Activated T-cell treated with anti-CD3 and anti-CD28 coated beads for 24 hours (primary cell): ENCODE data around the gene MEGF11.

Experiments used
- DNase-seq: peaks from one replicate; pipeline ENCODE4 v3.0.0-alpha.2; 2020; ENCODE audit warnings: low read depth

MEGF11 gene

DNA sequence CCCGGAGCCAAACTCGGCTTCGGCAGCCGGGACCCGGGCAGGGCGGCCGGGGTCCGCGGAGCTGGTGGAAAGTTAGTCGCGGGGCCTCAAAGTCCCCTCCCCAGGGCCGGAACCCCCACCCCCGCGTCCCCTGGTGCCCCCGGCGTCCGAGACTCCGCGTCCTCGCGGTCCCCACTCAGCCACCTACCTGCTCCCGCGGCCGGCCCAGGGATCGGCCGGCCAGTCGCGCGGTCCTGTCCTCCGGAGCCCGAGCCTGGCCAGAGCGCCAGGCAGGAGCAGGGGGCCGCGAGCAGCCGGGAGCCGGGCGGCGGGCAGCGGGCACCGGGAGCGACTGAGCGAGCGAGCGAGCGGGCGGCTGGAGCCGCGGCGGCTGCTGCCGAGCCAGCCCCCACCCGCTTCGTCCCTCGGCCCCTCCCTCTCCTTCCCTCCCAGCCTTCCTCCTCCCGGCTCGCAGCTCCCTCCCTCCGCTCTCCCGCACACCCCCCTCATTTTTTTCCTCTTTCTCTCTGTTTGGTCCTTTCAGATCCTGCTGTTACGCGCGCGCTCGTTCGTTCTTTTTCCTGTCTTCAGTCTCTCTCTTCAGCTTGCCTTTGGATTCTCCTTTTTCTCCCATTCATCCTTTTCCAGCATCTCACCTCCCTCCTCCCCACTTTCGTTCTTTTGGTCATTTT is at the start of gene MEGF11:
TSS of gene MEGF11 (minus strand) at position 333 of the 671 bp plus-strand sequence. CDS start 125,347 bp downstream, outside the sequence.
- no peak for DNase-seq

DNA sequence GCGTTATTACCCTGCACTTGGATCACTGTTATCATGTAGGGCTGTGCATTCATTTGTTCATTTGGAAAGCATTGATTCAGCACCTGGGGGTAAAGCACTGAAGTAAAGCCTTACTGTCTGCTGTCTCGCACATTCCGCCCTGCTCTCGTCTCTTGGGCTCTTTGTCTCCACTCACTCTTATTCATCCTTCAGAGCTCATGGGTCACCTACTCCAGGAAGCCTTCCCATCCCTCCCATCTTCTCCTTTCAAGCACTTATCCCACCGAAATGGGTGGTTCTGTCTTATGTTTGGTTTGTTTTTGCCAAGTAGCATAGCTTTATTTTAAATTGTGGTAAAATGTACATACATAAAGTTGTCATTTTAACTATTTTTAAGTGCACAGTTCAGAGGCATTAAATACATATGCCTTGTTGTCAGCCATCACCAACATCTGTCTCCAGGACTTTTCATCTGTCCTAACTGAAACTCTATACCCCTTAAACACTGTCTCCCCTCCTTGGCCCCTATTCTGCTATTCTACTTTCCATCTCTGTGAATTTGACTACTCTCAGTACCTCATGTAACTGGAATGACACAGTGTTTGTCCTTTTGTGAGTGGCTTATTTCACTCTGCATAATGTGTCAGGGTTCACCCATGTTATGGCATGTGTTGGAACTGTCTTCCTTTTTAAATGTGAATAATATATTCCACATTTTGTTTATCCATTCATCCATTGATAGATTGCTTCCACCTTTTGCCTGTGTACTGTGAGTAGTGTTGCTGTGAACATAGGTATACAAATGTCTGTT is 49.1 kb upstream of the MEGF11 start:
- DNase-seq, result no peak

DNA sequence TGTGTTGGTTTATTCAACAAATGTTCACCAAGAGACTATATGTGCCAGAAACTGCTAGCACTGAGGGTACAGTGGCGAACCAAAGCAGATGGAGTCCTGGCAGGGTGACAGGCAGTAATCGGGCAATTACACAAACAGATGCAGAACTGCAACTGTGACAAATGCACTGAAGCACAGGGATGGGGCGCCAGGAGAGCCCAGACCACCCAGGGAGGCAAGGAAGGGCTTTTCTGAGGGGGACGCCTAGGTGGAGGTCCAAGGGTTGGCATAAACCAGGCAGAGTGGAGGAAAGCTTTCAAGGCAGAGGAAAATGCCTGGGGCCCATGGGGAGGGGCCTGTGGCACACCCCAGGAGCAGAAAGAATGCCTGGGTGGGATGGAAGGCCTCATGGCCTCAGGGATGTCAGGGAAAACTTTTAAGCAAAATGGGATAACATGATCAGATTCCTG is 45.3 kb upstream of the MEGF11 start:
- DNase-seq, result no peak

DNA sequence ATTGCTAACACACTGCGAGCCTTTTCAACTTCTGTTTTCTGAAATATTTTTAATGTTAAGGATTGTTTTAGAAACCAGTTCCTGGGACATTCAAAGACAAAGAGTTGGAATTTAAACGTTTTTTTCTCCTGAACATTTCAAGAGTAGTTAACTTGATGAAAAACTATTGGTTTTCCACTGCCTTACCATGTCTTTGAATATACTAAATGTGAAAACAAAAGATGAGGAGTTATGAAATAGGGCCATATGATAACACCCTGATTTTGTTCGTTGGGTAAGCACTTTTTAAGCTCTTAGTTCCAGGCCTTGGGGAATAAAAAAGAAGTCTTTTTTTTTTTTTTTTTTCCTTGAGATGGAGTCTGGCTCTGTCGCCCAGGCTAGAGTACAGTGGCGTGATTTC is 42.6 kb upstream of the MEGF11 start:
- no peak for DNase-seq

DNA sequence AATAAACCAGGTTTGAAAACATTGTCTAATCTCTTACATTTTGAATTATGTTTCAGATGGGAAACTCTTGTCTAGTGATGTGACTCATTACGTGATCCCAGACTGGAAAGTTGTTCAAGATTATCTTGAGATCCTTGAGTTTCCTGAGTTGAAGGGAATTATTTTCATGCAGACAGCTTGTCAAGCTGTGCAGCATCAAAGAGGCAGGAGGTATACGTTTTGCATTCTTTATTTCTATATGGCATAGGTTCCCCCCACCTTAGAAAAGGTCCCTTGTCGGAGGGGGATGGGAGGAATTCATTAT is 41.3 kb upstream of the MEGF11 start:
- DNase-seq, result no peak

DNA sequence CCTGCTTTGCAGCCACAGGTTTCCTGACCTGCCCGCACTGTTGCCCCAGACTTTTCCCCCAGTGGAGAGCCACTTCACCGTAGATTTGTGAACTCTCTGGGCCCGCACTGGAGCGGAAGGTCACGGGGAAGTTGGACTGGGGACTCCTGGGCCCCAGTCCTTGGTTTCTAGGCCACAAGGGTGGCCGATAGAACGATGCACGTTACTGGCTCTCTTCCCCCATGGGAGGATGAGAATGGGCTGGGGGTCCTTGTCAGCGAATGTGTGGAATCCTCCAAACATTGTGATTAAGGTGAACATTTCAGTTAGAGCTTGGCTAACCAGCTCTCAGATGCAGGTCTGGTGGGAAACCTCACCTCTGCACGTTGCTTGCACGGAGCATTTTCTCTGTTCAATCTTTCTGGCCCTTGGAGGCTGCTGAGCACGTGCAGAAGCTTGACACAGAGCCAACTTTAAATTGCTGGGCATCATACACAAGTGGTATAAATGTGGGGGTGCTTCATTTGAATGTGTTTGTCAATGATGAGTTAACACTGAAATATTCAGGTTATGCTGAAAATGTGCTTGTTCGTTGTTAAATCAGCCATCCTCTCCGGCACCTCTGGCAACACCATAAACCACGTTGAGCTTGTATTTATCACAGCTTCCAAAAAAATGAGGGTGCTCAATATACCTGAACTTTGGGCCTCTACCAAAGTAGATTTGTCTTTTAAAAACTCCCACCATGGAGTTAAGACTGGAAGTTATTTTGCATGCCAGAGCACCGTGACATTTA is 40.8 kb upstream of the MEGF11 start:
- DNase-seq, result no peak

DNA sequence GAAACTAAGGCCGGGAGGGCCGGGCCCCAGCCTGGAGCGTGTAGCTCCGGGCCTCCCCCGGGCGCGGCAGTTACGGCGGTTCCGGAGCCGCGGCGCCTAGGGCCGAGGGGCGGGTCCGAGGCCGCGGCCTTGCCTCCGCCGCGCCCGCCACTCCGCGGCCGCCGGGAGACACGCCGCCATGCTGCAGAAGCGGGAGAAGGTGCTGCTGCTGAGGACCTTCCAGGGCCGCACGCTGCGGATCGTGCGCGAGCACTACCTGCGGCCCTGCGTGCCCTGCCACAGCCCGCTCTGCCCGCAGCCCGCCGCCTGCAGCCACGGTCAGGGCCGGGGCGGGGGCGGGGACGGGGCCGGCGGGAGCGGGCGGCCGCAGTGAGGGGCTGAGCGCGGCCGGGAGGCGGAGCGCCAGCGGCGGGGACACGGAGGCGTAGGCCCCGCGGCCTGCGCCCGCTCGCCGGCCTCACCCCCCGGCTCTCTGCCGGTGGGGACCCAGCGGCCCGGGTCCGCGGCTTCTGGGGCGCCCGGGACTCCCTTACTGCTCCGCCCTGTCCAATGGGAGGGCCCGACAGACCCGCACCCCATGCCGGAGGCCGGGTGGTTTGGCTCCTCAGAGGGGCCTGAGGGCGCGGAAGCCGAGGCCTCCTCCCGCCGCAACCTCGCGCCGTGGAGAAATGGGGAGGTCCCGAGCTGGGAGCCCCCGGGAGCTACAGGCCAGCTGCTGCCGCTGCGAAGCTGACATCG is 40.0 kb upstream of the MEGF11 start, which contains the start of gene DIS3L:
TSS of gene DIS3L (plus strand) at position 150 of the 738 bp plus-strand sequence. CDS start at position 179, 29 bp downstream.
- DNase-seq, result peak; percentile 54

DNA sequence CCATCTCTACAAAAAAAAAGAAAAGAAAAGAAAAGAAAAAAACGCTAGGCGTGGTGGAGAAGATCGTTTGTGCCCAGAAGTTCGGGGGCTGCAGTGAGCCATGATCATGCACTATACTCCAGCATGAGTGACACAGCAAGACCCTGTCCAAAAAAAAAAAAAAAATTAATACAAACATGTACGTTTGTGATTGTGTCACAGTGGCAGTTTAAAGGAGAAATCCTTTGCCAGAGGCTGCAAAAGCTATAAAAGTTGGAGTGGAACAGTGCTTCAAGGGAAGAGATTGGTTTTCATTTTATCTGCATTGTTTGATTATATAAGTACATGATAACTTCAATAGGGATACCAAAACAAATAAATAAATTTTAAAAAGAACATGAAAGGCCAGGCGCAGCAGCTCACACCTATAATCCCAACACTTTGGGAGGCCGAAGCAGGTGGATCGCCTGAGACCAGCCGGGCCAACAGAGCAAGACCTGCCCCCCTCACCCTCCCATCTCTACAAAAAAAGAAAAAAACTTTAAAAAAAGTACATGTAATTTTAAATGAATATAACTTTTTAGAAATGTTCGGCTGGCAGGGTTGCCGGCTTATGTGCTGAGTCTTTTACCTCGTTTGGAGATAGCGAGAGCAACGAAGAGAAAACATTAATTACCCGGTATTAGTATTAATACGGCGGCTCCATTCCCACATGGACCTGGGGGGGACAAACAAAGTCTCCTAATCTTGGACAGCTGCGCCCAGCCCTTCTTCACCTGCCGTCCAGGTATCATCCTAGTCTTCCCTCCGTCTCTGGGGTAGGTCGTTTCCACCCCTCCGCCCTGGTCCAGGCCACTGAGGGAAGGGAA is 39.2 kb upstream of the MEGF11 start:
- DNase-seq, result no peak

DNA sequence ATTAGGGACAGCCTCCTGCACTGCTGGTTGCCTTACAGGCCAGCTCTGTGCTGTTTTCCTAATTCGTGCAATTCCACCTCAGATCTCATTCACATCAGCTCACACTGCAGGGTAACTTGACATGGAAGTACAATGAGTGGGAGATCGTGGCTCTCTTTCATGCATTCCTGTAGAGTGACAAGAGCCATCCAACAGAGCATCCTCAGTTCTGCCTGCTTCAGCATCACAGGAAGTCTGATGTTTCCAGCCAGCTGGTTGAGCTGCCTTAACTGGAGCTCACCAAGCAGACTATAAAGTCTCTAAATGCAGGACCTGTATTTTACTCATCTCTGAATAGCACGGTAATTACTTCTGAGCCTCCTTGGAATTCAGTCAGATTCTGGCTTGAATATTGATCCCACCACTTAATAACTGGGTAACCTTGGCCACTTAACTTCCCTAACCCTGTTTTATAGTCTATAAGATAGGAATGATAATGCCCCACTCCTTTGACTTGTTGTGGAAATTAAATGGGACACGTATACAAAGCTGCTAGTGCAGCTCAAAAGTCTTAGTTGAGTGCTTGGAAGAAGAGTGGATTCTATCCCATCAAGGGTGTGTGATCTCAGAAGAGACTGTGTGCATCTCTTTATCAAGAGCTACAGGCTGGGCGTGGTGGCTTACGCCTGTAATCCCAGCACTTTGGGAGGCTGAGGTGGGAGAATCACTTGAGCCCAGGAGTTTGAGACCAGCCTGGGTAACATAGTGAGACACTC is 38.4 kb upstream of the MEGF11 start:
- no peak for DNase-seq

DNA sequence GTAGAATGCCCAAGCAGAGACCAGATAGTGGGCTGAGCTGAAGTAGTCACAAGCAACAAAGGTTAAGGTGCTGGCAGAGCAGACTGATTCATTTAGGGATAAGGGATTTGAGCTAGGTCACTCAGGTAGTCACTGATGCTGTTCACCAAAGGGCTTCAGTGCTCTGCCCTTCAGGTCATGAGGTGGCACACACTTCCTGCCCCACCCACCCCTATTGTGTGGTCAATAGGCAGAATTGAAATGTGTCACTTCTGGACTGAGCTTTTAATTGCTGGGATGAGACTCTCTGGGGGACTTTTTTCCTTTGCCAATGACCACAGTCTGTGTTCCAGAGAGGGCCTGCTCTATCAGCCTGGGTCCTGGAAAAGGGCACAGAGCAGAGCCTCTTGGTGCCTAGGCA is 37.0 kb upstream of the MEGF11 start:
- no peak for DNase-seq

DNA sequence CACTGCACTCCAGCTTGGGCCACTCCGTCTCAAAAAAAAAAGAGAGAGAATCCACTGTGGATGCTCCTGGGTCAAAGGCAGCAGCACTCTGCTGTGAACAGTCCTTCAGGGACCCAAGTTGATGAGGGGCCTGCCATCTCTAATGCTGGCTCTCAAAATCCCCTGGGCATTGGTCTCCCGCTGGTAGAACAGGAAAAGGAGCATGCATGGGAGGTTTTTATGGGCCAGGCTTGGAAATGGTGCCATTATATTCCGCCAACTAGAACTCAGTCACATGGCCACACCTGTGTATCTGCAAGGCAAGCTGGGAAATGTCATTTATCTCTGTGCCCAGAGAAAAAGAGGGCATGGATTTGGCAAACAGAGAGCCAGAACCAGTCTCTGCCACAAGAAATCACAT is 36.5 kb upstream of the MEGF11 start:
- DNase-seq, result no peak

DNA sequence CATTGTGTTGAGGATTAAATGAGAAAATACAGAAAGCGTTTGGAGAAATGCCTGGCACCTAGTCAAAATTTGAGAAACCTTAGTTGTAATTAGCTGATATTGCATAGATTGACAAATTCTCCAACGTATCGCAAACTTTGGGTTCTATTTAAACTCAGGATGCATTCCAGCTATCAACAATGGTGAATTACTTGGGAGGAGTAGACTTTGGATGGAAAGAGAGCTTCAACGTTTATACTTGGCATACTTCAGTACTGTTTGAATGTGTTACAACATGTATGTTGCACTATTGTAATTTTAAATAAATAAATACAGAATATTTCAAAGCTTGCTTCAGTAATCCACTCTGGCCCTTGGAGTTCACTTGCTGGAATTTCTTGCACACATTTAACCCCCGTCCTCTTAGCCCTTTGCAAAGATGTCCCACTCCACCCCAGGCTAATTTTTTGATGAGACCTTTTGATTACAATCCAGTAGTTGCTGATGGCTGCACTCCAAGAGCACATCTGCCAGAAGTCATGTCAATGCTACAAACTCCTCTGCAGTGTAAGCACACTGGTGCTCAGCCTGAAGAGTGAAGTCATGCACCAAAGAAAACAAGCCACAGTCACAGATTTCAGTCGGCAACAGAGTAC is 35.1 kb upstream of the MEGF11 start:
- DNase-seq, result no peak

DNA sequence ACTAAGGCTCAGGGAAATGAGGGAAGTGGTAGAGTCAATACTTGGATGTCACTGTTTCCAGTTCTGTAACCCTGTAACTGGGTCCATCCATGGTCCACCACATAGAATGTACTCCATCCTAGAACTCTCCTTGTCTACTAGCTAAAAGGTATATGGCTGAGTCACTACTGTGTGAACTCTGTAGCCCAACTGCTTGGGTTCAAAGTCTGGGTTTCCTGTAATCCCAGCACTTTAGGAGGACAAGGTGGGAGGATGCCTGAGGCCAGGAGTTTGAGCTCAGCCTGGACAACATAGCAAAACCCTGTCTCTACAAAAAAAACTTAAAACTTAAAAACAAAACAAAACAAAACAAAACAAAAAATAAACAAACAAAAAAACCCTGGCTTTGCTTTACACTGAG is 34.5 kb upstream of the MEGF11 start:
- no peak for DNase-seq

DNA sequence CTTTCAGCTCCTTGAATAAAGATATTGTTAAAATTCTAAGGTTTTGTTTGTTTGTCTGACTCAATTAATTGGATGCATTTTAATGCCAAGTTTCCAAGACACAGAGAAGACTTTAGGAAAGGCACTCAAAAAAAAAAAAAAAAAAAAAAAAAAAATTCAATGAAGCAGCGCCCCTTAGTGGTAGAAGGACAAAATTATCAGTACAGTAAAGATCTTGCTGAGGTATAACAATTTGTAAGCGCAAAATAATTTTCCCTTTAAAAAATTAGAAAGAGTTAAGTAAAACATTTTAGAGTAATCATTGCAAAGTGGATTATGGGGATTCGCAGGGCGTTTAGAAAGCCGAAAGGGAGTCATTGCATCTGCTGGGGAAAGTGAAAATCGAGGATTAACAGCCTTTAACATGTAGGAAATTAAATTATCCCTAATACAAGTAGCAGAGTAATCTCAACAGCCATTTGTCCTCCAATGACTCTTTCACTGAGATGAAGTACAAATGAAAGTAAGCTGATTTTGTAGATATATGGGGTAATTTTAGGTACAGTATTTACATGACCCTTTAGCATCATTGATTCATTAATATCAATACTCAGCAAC is 34.0 kb upstream of the MEGF11 start:
- DNase-seq, result no peak

DNA sequence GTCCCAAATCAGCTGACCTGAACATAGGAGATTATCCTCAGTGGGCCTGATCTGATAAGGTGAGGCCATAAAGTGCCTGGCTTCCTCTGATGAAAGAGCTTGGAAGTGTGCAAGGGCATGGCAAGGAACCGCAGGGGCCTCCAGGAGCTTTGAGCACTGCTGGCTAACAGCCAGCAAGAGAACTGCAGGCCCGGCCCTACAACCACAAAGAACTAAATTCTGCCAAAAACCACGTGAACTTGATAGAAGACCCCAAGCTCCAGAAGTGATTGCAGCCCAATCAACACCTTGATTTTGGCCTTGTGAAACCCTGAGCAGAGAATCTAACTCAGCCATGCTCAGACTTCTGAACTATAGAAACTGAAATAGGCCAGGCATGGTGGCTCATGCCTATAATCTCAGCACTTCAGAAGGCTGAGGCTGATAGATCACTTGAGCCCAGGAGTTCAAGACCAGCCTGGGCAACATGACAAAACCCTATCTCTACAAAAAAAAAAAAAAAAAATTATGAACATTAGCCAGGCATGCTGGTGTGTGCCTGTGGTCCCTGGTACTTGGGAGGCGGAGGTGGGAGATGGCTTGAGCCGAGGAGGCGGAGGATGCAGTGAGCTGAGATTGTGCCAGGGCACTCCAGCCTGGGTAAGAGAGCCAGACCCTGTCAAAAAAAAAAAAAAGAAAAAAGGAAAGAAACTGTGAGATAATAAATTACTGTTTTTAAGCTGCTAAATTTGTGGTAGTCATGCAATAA is 32.2 kb upstream of the MEGF11 start:
- DNase-seq, result no peak

DNA sequence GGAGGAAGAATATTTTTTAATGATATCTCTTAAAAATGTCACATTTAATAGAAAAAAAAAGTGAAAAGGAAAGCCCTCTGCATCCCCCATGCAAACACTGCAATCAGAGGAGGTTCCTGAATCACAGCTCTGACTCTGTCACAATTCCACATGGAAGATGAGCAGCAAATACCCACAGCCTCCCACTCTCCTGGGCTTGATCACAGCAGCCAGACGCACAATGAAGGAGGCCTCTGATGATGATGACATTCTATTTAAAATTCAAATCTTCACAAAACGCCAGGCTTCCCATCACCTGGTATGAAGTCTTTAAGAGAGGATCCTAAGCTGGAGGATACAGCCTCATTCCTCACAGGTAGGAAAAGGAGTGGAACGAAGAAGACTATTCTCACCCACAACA is 30.7 kb upstream of the MEGF11 start:
- no peak for DNase-seq

DNA sequence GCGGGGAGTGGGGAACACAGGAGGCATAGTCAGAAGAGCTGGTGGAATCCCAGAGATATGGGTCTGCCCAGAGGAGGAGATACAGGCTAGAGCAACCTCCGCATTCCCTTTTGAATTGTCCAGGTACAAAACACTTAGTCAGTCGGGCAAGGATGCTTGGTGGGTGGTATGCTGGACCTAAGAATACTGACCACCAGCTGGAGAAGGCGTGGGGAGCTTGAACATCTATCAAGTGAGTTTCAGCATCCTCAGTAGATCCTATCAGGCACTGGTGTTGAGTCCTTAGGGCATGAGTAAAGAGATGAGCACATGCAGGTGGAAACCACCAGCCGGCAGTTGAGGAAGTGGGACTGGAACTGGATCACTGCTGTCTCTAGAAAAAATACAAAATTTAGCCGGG is 25.1 kb upstream of the MEGF11 start:
- no peak for DNase-seq

DNA sequence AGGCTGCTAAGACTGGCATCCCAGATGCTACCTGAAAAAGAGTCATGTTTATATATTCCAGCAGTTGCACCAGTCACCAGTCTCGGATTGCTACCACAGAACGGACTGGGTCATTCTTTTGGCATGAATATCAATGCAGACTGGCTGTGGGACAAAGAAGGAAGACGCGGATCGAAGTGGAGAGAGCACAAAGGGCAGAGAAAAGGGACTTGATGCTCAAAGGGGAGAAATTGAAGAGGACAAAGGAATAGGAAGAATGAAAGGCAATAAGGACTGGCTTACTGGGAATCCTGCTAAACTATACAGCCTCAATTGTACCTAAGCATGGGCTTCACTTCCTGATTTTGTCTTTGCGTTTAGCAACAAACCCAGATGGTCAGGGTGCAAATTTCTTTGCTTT is 24.5 kb upstream of the MEGF11 start:
- DNase-seq, result no peak

DNA sequence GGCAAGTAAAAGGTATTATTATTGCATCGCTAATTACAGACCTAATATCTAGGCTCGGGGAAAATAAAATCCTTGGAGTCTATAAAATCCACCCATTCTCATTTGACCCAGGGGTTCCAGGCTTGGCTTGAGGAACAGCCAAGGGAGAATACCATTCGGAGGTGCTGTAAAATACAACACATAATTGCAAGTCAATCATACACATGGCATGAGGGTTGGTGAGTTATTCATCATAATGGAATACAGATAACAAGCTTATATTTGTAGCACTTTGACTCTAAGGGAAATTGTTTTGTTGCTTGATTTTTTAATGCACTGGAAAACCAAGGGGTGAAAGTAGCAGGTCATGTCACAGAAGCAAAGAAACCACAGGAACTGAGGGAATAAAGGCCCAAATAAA is 23.0 kb upstream of the MEGF11 start:
- DNase-seq, result no peak
